HepG2 (cell line): ENCODE measurements around the gene C1QTNF12. TPM values are rescaled to one million over a fixed set of nuclear protein-coding genes. Genes with fewer than 3 reads are reported as not detected.

Source experiments
- ASH2L ChIP-seq: fragments of 300-600, 200-600 bp; sonication (generic); IDR thresholded peaks from 2 replicates; pipeline ENCODE4 v1.7.0; 2017; ENCODE audit warnings: low read depth, mild to moderate bottlenecking, moderate library complexity, mixed read lengths, low read length; ENCODE audit not compliant: insufficient read length
- ATF1 ChIP-seq: IDR thresholded peaks from 2 replicates; pipeline ENCODE4 v1.6.1; 2016; ENCODE audit warnings: mild to moderate bottlenecking, control low read depth
- CHD2 ChIP-seq: IDR thresholded peaks from 2 replicates; pipeline ENCODE4 v1.6.1; 2011; ENCODE audit warnings: low read depth, low read length, improper control_type of control experiment
- FOXC1 ChIP-seq: sonication (generic); formaldehyde crosslinking; IDR thresholded peaks from 2 replicates; pipeline ENCODE4 v1.8.0; 2022; ENCODE audit warnings: mild to moderate bottlenecking, missing genetic modification reagents, borderline replicate concordance
- GFI1 ChIP-seq: sonication (generic); formaldehyde crosslinking; IDR thresholded peaks from 2 replicates; pipeline ENCODE4 v1.5.0; 2020; ENCODE audit warnings: missing genetic modification reagents, mild to moderate bottlenecking, borderline replicate concordance
- KAT8 ChIP-seq: IDR thresholded peaks from 2 replicates; pipeline ENCODE4 v1.6.1; 2016; ENCODE audit warnings: missing genetic modification reagents, missing compliant biosample characterization
- MED8 ChIP-seq: sonication (generic); formaldehyde crosslinking; IDR thresholded peaks from 2 replicates; pipeline ENCODE4 v1.8.1; 2023; ENCODE audit warnings: mild to moderate bottlenecking, missing genetic modification reagents; ENCODE audit not compliant: insufficient replicate concordance
- MXD4 ChIP-seq: IDR thresholded peaks from 2 replicates; pipeline ENCODE4 v1.6.1; 2016; ENCODE audit warnings: mild to moderate bottlenecking, missing biosample characterization, missing genetic modification reagents
- NFE2L2 ChIP-seq: fragments of 150-350 bp; IDR thresholded peaks from 2 replicates; pipeline ENCODE4 v1.6.1; 2014; ENCODE audit warnings: low read length
- POLR2G ChIP-seq: fragments of 200-400 bp; formaldehyde crosslinking; IDR thresholded peaks from 2 replicates; pipeline ENCODE4 v1.6.1; 2018; ENCODE audit warnings: mild to moderate bottlenecking, low read depth, low read length, moderate library complexity
- REXO4 ChIP-seq: sonication (generic); formaldehyde crosslinking; IDR thresholded peaks from 2 replicates; pipeline ENCODE4 v1.8.0; 2022; ENCODE audit warnings: missing genetic modification reagents, mild to moderate bottlenecking, borderline replicate concordance
- SAP130 ChIP-seq: IDR thresholded peaks from 2 replicates; pipeline ENCODE4 v1.6.1; 2016; ENCODE audit warnings: low read depth
- TAF1 ChIP-seq: sonication (generic); formaldehyde crosslinking; IDR thresholded peaks from 2 replicates; pipeline ENCODE4 v1.4.0; 2020; ENCODE audit warnings: missing genetic modification reagents
- TBX2 ChIP-seq: sonication (generic); formaldehyde crosslinking; IDR thresholded peaks from 2 replicates; pipeline ENCODE4 v1.5.0; 2020; ENCODE audit warnings: missing genetic modification reagents, mild to moderate bottlenecking, borderline replicate concordance
- ZFP1 ChIP-seq: IDR thresholded peaks from 2 replicates; pipeline ENCODE4 v1.6.1; 2016
- ZKSCAN1 ChIP-seq: fragments of 150-350 bp; IDR thresholded peaks from 2 replicates; pipeline ENCODE4 v1.6.1; 2014; ENCODE audit warnings: low read length
- ZNF235 ChIP-seq: sonication (generic); formaldehyde crosslinking; IDR thresholded peaks from 2 replicates; pipeline ENCODE4 v1.8.1; 2023; ENCODE audit warnings: mild to moderate bottlenecking, missing genetic modification reagents, borderline replicate concordance
- ZNF263 ChIP-seq: sonication (generic); formaldehyde crosslinking; IDR thresholded peaks from 2 replicates; pipeline ENCODE4 v1.4.0; 2020; ENCODE audit warnings: missing genetic modification reagents
- ZNF577 ChIP-seq: sonication (generic); formaldehyde crosslinking; IDR thresholded peaks from 2 replicates; pipeline ENCODE4 v1.4.0; 2020; ENCODE audit warnings: mild to moderate bottlenecking, low read depth, missing genetic modification reagents, borderline replicate concordance
- ZNF589 ChIP-seq: sonication (generic); formaldehyde crosslinking; conservative IDR thresholded peaks from 2 replicates; pipeline ENCODE4 v1.8.0; 2022; ENCODE audit warnings: mild to moderate bottlenecking, moderate library complexity, missing genetic modification reagents
- ZNF776 ChIP-seq: sonication (generic); formaldehyde crosslinking; IDR thresholded peaks from 2 replicates; pipeline ENCODE4 v1.4.0; 2020; ENCODE audit warnings: mild to moderate bottlenecking, missing genetic modification reagents
- ZSCAN29 ChIP-seq: sonication (generic); formaldehyde crosslinking; conservative IDR thresholded peaks from 2 replicates; pipeline ENCODE4 v1.4.0; 2020; ENCODE audit warnings: mild to moderate bottlenecking, missing genetic modification reagents
- polyA plus RNA-seq, 8 experiments: library from polyadenylated mRNA; depleted of rRNA in 3 of 8; stranded (reverse) in 7 of 8; unstranded in 1 of 8; fragments of >200 nt; fragmentation: Illumina TruSeq in 4 of 8; extraction: Trizol in 4 of 8; gene quantifications; 2 replicates each; pipeline versions ENCODE4 v1.2.1 to v1.2.3, GENCODE V29; 2011 to 2016; ENCODE audit warnings: low read depth in 4 of 8, missing spikeins in 1 of 8, mixed read lengths in 1 of 8; ENCODE audit not compliant: insufficient read depth in 1 of 8
- total RNA-seq, 5 experiments: library from RNA; depleted of rRNA; stranded (reverse); fragments of >200 nt; fragmentation: Illumina TruSeq; extraction: Trizol; gene quantifications; 2 replicates each; pipeline ENCODE4 v1.2.3, GENCODE V29; 2016; ENCODE audit warnings: low read depth in 1 of 5
- TF ChIP-seq, protein P1 (sequence below): sonication (generic); formaldehyde crosslinking; IDR thresholded peaks from 2 replicates; pipeline ENCODE4; 2020; ENCODE audit warnings: missing genetic modification reagents, mild to moderate bottlenecking, borderline replicate concordance
- TF ChIP-seq, protein P2 (sequence below): IDR thresholded peaks from 2 replicates; pipeline ENCODE4 v1.6.1; 2016; ENCODE audit warnings: missing genetic modification reagents, missing compliant biosample characterization

The C1QTNF12 gene
- total and polyA plus RNA-seq, 2 of the 13 experiments (the other 11 are each of a cell fraction or from before 2014, with no cell fraction given) = 0.18 to 0.64 TPM

GRCh38 chr1:1273512-1274298 lies 27.2 kb upstream of the C1QTNF12 start, which contains the start of gene UBE2J2 (continued):
- TF ChIP-seq MED8 (CRISPR knock-in tag) (no peak), KAT8 (CRISPR knock-in tag) (peak; percentile 85), ASH2L (peak; percentile 72), ZSCAN29 (CRISPR knock-in tag) (no peak), ZNF263 (CRISPR knock-in tag) (no peak), REXO4 (CRISPR knock-in tag) (no peak), ZNF776 (CRISPR knock-in tag) (0 out of 2 replicates have a peak, but pooled peaks have one; percentile 30), NFE2L2 (no peak), ZNF235 (CRISPR knock-in tag) (0 out of 2 replicates have a peak, but pooled peaks have one; percentile 20), POLR2G (peak; percentile 77), TAF1 (CRISPR knock-in tag) (peak; percentile 71), FOXC1 (CRISPR knock-in tag) (peak; percentile 82), MXD4 (peak; percentile 73; the same call in 1 of the 2 replicates), ZKSCAN1 (no peak), ZNF577 (CRISPR knock-in tag) (no peak), CHD2 (peak; percentile 67; the same call in 1 of the 2 replicates), GFI1 (CRISPR knock-in tag) (no peak; the same call in 1 of the 2 replicates), TBX2 (0 out of 2 replicates have a peak, but pooled peaks have one; percentile 23), SAP130 (peak; percentile 71; the same call in 1 of the 2 replicates), ZNF589 (peak; percentile 59; the same call in 1 of the 2 replicates), ATF1 (CRISPR knock-in tag) (no peak), ZFP1 (CRISPR knock-in tag) (no peak)
- TF ChIP-seq, protein P1, sequence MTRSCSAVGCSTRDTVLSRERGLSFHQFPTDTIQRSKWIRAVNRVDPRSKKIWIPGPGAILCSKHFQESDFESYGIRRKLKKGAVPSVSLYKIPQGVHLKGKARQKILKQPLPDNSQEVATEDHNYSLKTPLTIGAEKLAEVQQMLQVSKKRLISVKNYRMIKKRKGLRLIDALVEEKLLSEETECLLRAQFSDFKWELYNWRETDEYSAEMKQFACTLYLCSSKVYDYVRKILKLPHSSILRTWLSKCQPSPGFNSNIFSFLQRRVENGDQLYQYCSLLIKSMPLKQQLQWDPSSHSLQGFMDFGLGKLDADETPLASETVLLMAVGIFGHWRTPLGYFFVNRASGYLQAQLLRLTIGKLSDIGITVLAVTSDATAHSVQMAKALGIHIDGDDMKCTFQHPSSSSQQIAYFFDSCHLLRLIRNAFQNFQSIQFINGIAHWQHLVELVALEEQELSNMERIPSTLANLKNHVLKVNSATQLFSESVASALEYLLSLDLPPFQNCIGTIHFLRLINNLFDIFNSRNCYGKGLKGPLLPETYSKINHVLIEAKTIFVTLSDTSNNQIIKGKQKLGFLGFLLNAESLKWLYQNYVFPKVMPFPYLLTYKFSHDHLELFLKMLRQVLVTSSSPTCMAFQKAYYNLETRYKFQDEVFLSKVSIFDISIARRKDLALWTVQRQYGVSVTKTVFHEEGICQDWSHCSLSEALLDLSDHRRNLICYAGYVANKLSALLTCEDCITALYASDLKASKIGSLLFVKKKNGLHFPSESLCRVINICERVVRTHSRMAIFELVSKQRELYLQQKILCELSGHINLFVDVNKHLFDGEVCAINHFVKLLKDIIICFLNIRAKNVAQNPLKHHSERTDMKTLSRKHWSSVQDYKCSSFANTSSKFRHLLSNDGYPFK (CRISPR knock-in tag) = peak; percentile 82; the same call in 1 of the 2 replicates
- TF ChIP-seq, protein P2, sequence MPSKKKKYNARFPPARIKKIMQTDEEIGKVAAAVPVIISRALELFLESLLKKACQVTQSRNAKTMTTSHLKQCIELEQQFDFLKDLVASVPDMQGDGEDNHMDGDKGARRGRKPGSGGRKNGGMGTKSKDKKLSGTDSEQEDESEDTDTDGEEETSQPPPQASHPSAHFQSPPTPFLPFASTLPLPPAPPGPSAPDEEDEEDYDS = peak; percentile 35; the same call in 1 of the 2 replicates
